HCT116 (cell line): Measurements from ENCODE around the gene RAP1GAP2.

Source experiments
- ATF3 ChIP-seq: IDR thresholded peaks from 2 replicates; pipeline ENCODE4 v1.6.1; 2012
- CTCF ChIP-seq, 3 experiments: fragments of 200-600 bp in 1 of 3; sonication (generic) in 1 of 3; IDR thresholded peaks in 2 of 3; conservative IDR thresholded peaks in 1 of 3; 2 replicates each; pipeline ENCODE4 v1.5.1; 2012 to 2017; ENCODE audit warnings: low read depth in 2 of 3, low read length in 2 of 3, antibody characterized with exemption in 1 of 3, borderline replicate concordance in 1 of 3, control low read depth in 1 of 3, mild to moderate bottlenecking in 1 of 3, mixed read lengths in 1 of 3, mixed run types in 1 of 3, moderate library complexity in 1 of 3; ENCODE audit not compliant: insufficient read depth in 1 of 3
- EGR1 ChIP-seq: IDR thresholded peaks from 2 replicates; pipeline ENCODE4 v1.6.1; 2012; ENCODE audit warnings: low read depth
- EZH2 ChIP-seq: fragments of 200-600 bp; sonication (generic); IDR thresholded peaks from 2 replicates; pipeline ENCODE4 v1.6.1; 2017; ENCODE audit warnings: antibody characterized with exemption, mixed run types

- TF ChIP-seq ATF3 = no peak
- no peak for TF ChIP-seq CTCF (IDR thresholded peaks at IDR 0.05 in 2 of 3, conservative IDR thresholded peaks at IDR 0.05 in 1 of 3; ENCODE audit: borderline replicate concordance in 1 of 3, insufficient read depth in 1 of 3, low read depth in 2 of 3, low read length in 2 of 3)
- no peak for TF ChIP-seq EZH2
- TF ChIP-seq EGR1 = no peak
Observed at GRCh38 chr17:3037259-3037658, 241.0 kb downstream of the RAP1GAP2 start.
